Adrenal gland (tissue), 12 donors: ENCODE results near the gene PRKAB2. TPM values are rescaled to one million over a fixed set of nuclear protein-coding genes. Genes with fewer than 3 reads are reported as not detected.

Experiments
- DNase-seq, 7 donors: peaks; one replicate each; pipeline ENCODE4 v3.0.0-alpha.2; 2019 to 2020
- H3K27ac ChIP-seq, 5 donors: fragments of 200-600 bp; sonication (generic) in 4 of 5; 1 replicate in 3 of 5; 2 replicates in 2 of 5; pipeline versions ENCODE4 v1.5.1 to v1.8.0; 2016 to 2020; ENCODE audit warnings: mild to moderate bottlenecking in 1 of 5
- H3K27me3 ChIP-seq: fragments of 200-600 bp; 2 replicates; pipeline ENCODE4 v1.8.0; 2021
- H3K36me3 ChIP-seq, 2 donors: fragments of 200-600 bp; replicated peaks in 1 of 2; 1 replicate in 1 of 2; 2 replicates in 1 of 2; pipeline versions ENCODE4 v1.5.1 to v1.8.0; 2018 to 2022
- H3K4me1 ChIP-seq, 2 donors: fragments of 200-600 bp; replicated peaks in 1 of 2; 1 replicate in 1 of 2; 2 replicates in 1 of 2; pipeline versions ENCODE4 v1.5.1 to v1.8.0; 2018 to 2021
- H3K4me3 ChIP-seq, 4 donors: fragments of 200-600 bp; sonication (generic) in 3 of 4; one replicate each; pipeline ENCODE4 v1.5.1; 2016 to 2018
- H3K9me3 ChIP-seq, 3 donors: fragments of 200-600 bp; sonication (generic) in 1 of 3; replicated peaks in 1 of 3; 1 replicate in 2 of 3; 2 replicates in 1 of 3; pipeline versions ENCODE4 v1.5.1 to v1.8.0; 2016 to 2021
- CTCF ChIP-seq, 6 experiments: fragments of 450-650 bp in 4 of 6; fragments of 200-600 bp in 2 of 6; sonication (generic) in 1 of 6; IDR thresholded peaks; 1 replicate in 5 of 6; 2 replicates in 1 of 6; pipeline versions ENCODE4 v1.5.1 to v1.8.0; 2016 to 2021; ENCODE audit warnings: antibody characterized with exemption in 6 of 6, mild to moderate bottlenecking in 2 of 6, moderate library complexity in 1 of 6
- POLR2A ChIP-seq, 2 donors: fragments of 450-650 bp; IDR thresholded peaks; one replicate each; pipeline ENCODE4 v1.6.1; 2017; ENCODE audit warnings: antibody characterized with exemption in 2 of 2, mild to moderate bottlenecking in 2 of 2, moderate library complexity in 1 of 2
- WGBS, 4 donors: extraction: QIAGEN DNeasy Blood & Tissue Kit in 2 of 4; methylation state at CpG; one replicate each; pipeline versions ENCODE4 v1.1.5 to v1.1.7; 2013 to 2017; 5-methylcytosine and 5-hydroxymethylcytosine counted together
- intact Hi-C, 2 donors: fragments of 100-400 bp; cut with DNase I; formaldehyde crosslinking; loops; one replicate each; pipeline versions ENCODE4 v1.14.1 to v1.15.0; 2022 to 2023
- polyA plus RNA-seq, 3 donors: library from polyadenylated mRNA; stranded (reverse); fragments of 200-250 nt in 2 of 3; fragments of 350-450 nt in 1 of 3; fragmentation: Illumina TruSeq in 1 of 3; extraction: RNeasy Lipid Tissue Mini Kit (QIAGEN cat#74804) in 1 of 3; gene quantifications; one replicate each; pipeline ENCODE4 v1.2.3, GENCODE V29; 2013 to 2014
- total RNA-seq, 9 donors: library from RNA; depleted of rRNA in 4 of 9; stranded (reverse); fragments of >200 nt in 4 of 9; fragments of 120-200 nt in 1 of 9; fragmentation: NEBNext Ultra II Directional in 1 of 9; extraction: Animal tissue kit (Norgen Biotek cat#: 25700) in 1 of 9; gene quantifications; one replicate each; pipeline versions ENCODE4 v1.1.0 to v1.2.4, GENCODE V29; 2013 to 2023
- donor health status: healthy with polysubstance abuse.
- donor health status: Bipolar disorder and iron deficiency.
- donor health status: DM: yes; HTN: yes; CAD: no.
- donor health status: DM: no; HTN: no; CAD: no.
- donor health status: DM: no; HTN: no; CAD: no.
- donor health status: DM: yes; HTN: yes; CAD: no.

PRKAB2 gene
- total and polyA plus RNA-seq, 12 donors = 4.3 to 53.8 (median 14.4) TPM

- Histone ChIP-seq H3K36me3 (no peaks in the 10 kb centered on the region), H3K27ac (no peak overlapping the region), H3K27me3 (no peaks in the 10 kb centered on the region), H3K4me3 (no peak overlapping the region), H3K9me3 (no peaks in the 10 kb centered on the region), H3K4me1 (no peaks in the 10 kb centered on the region)
- TF ChIP-seq POLR2A (IDR thresholded peaks at IDR 0.05) = no peak
- no peak for TF ChIP-seq CTCF (IDR thresholded peaks at IDR 0.05)
- no peak for DNase-seq
- intact Hi-C loops = no loop called here
Observed at GRCh38 chr1:147213271-147213670, 41.0 kb upstream of the PRKAB2 start.

GRCh38 chr1:147211577-147211976 is 39.3 kb upstream of the PRKAB2 start:
- no peak overlapping the region for H3K4me3 ChIP-seq
- no peak for DNase-seq
- no peak overlapping the region for H3K27ac ChIP-seq
- no peak for TF ChIP-seq CTCF (IDR thresholded peaks at IDR 0.05)
- no peak for TF ChIP-seq POLR2A (IDR thresholded peaks at IDR 0.05)
- H3K9me3 ChIP-seq = no peaks in the 10 kb centered on the region
- H3K27me3 ChIP-seq = no peaks in the 10 kb centered on the region
- intact Hi-C loops = no loop called here
- H3K4me1 ChIP-seq = no peaks in the 10 kb centered on the region
- WGBS, 4 donors = 94 to 100% (median 99%) methylated on average over 2 of the region's 2 CpGs
- H3K36me3 ChIP-seq = no peaks in the 10 kb centered on the region

- Histone ChIP-seq H3K27ac (no peak overlapping the region), H3K4me3 (no peak overlapping the region), H3K9me3 (no peaks in the 10 kb centered on the region), H3K36me3 (no peaks in the 10 kb centered on the region), H3K4me1 (no peaks in the 10 kb centered on the region), H3K27me3 (no peaks in the 10 kb centered on the region)
- intact Hi-C loops = no loop called here
- TF ChIP-seq CTCF (IDR thresholded peaks at IDR 0.05) = no peak
- 88 to 93% (median 91%) methylated on average over 2 of the region's 2 CpGs for WGBS, 4 donors
- no peak for DNase-seq
Observed at GRCh38 chr1:147210987-147211386, 38.7 kb upstream of the PRKAB2 start.

- Histone ChIP-seq H3K36me3 (no peaks in the 10 kb centered on the region), H3K27ac (no peak overlapping the region), H3K27me3 (no peaks in the 10 kb centered on the region), H3K4me1 (no peaks in the 10 kb centered on the region), H3K4me3 (no peak overlapping the region), H3K9me3 (no peaks in the 10 kb centered on the region)
- no peak for DNase-seq
- WGBS, 4 donors = 92 to 98% (median 95%) methylated on average over 3 of the region's 3 CpGs
- intact Hi-C loops = no loop called here
- TF ChIP-seq CTCF (IDR thresholded peaks at IDR 0.05) = no peak
- TF ChIP-seq POLR2A (IDR thresholded peaks at IDR 0.05) = no peak
Observed at GRCh38 chr1:147209825-147210821, 37.9 kb upstream of the PRKAB2 start.
